Thyroid gland (tissue), 4 donors: Measurements from ENCODE around the gene MTIF3.
A peak's percentile ranks its signal among the peaks of the same experiment; 100 is the strongest.

Source experiments
- POLR2A ChIP-seq, 2 donors: fragments of 450-650 bp; IDR thresholded peaks; one replicate each; pipeline ENCODE4 v1.6.1; 2017; ENCODE audit warnings: antibody characterized with exemption in 2 of 2, mild to moderate bottlenecking in 2 of 2, moderate library complexity in 1 of 2
- TF ChIP-seq, protein P1 (sequence below), 6 experiments: fragments of 200-600 bp in 3 of 6; fragments of 450-650 bp in 3 of 6; sonication (generic) in 3 of 6; IDR thresholded peaks; one replicate each; pipeline ENCODE4 v1.5.1; 2016 to 2019; ENCODE audit warnings: antibody characterized with exemption in 6 of 6, mild to moderate bottlenecking in 2 of 6, inconsistent platforms in 1 of 6, moderate library complexity in 1 of 6

DNA sequence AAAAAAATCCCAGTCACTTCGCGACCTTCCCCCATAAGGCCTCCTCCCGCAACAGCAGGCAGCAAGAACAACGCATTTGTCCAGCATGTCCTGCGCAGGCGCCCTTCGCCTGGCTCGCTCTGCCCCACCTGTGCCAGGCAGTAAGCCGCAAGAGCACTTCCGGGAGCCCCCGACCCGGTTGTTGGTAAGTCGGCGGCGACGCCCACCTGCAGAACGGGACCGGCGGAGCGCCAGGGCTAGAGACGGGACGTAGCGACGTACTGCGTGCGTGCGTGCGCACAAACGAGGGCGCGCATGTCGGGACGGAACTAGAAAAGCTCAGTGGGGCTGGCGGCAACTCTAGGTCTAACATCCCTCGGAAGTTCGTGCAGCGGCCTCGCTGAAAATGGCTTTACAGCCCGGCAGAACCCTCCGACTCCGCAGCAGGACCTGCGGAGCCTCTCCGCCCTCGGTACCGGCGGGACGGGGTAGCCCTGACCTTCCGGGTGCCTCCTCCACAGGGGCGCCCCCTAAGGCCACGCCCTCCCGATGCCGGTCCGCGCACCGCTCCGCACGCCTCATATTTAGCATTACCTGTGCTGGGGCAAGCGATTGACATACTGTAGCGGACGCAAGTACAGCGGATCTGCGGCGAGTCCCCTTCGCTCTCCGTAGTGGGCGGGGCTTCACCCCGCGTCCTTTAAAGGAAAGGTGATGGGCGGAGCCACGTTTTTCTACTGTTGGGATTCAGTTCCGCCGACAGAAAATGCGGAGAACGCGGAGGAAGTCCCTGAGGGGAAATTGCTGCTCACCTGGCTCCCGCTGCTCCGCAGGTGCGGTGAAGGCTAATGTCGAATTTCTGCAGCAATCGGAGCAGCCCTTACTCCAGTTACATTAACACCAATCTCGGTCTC lies at the start of gene MTIF3:
- TF ChIP-seq, protein P1, sequence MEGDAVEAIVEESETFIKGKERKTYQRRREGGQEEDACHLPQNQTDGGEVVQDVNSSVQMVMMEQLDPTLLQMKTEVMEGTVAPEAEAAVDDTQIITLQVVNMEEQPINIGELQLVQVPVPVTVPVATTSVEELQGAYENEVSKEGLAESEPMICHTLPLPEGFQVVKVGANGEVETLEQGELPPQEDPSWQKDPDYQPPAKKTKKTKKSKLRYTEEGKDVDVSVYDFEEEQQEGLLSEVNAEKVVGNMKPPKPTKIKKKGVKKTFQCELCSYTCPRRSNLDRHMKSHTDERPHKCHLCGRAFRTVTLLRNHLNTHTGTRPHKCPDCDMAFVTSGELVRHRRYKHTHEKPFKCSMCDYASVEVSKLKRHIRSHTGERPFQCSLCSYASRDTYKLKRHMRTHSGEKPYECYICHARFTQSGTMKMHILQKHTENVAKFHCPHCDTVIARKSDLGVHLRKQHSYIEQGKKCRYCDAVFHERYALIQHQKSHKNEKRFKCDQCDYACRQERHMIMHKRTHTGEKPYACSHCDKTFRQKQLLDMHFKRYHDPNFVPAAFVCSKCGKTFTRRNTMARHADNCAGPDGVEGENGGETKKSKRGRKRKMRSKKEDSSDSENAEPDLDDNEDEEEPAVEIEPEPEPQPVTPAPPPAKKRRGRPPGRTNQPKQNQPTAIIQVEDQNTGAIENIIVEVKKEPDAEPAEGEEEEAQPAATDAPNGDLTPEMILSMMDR (IDR thresholded peaks at IDR 0.05), result peak in 1 of 6 experiments; percentile 3
- peak; percentile 7 to 90 for TF ChIP-seq POLR2A (IDR thresholded peaks at IDR 0.05)
